GM12878 (cell line): ENCODE data around the gene PCDHA7. TPM values are rescaled to one million over a fixed set of nuclear protein-coding genes. Genes with fewer than 3 reads are reported as not detected.
"Not testable (repeated sequence)": the region's sequence is repeated elsewhere in the genome, so short reads cannot be mapped to it uniquely, and the experiment has no call there.

Experiments
- ATAC-seq: fragments of 200-7000 bp; cut with Tn5 transposase; 3 replicates; pipeline ENCODE4 v1.9.1; 2020; ENCODE audit warnings: mild to moderate bottlenecking, moderate library complexity
- BruUV-seq: library from RNA; stranded (reverse); fragments of 400-500 nt; replicated peaks from 2 replicates; lab custom pipeline; 2021; lab: Mats Ljungman, UMichigan
- CTCF ChIA-PET: fragments of 300-600 bp; sonication (Branson Sonifier 250); formaldehyde crosslinking; extraction: SDS; loops from one replicate; lab custom pipeline; 2021; ENCODE audit warnings: inconsistent platforms; lab: Yijun Ruan, JAX
- POLR2A ChIA-PET: fragments of 350-600 bp; formaldehyde crosslinking; extraction: SDS; loops from one replicate; lab custom pipeline; 2021; ENCODE audit warnings: inconsistent platforms; lab: Charles Lee
- RAD21 ChIA-PET: fragments of 300-600 bp; sonication (Branson Sonifier 250); formaldehyde crosslinking; loops from one replicate; lab custom pipeline; 2023; ENCODE audit warnings: antibody characterized with exemption; ENCODE audit not compliant: unreplicated experiment; lab: Charles Lee
- SMC1A ChIA-PET: fragments of 300-600 bp; sonication (Branson Sonifier 250); formaldehyde crosslinking; loops from one replicate; lab custom pipeline; 2023; ENCODE audit not compliant: unreplicated experiment, uncharacterized antibody; lab: Charles Lee
- DNase-seq: peaks from one replicate; pipeline ENCODE4 v3.0.0-alpha.2; 2011; ENCODE audit warnings: low read depth, low spot score
- FAIRE-seq: peaks from 3 replicates; lab custom pipeline; 2011; peaks lifted over from hg19 to GRCh38; lab: Jason Lieb, UNC
- H2AFZ ChIP-seq: 2 replicates; pipeline ENCODE4 v1.6.0; 2011; ENCODE audit warnings: low read depth, low read length, control low read depth; ENCODE audit not compliant: control insufficient read depth
- H3K27ac ChIP-seq: 2 replicates; pipeline ENCODE4 v1.5.1; 2011; ENCODE audit warnings: control low read depth; ENCODE audit not compliant: control insufficient read depth, insufficient read depth
- H3K27me3 ChIP-seq, 2 experiments: replicated peaks in 1 of 2; 2 replicates each; pipeline versions ENCODE4 v1.6.0 to v1.6.1; 2011; ENCODE audit warnings: low read length in 1 of 2; ENCODE audit not compliant: control insufficient read depth in 2 of 2, insufficient read depth in 2 of 2
- H3K36me3 ChIP-seq, 2 experiments: 2 replicates each; pipeline ENCODE4 v1.5.1; 2011; ENCODE audit warnings: low read length in 1 of 2; ENCODE audit not compliant: control insufficient read depth in 2 of 2, insufficient read depth in 2 of 2
- H3K4me1 ChIP-seq: 2 replicates; pipeline ENCODE4 v1.6.1; 2011; ENCODE audit warnings: mild to moderate bottlenecking, low read length, moderate library complexity, mixed read lengths; ENCODE audit not compliant: control insufficient read depth, insufficient read depth
- H3K4me2 ChIP-seq: 2 replicates; pipeline ENCODE4 v1.6.0; 2011; ENCODE audit warnings: control low read depth; ENCODE audit not compliant: control insufficient read depth, insufficient read depth
- H3K4me3 ChIP-seq: fragments of 200-600 bp; sonication (generic); 2 replicates; pipeline ENCODE4 v1.5.1; 2016
- H3K79me2 ChIP-seq: 2 replicates; pipeline ENCODE4 v1.6.0; 2011; ENCODE audit warnings: low read length; ENCODE audit not compliant: control insufficient read depth, insufficient read depth
- H3K9ac ChIP-seq: 2 replicates; pipeline ENCODE4 v1.8.0; 2011; ENCODE audit warnings: low read length, control low read depth, mixed read lengths; ENCODE audit not compliant: control insufficient read depth, insufficient read depth
- H3K9me3 ChIP-seq: replicated peaks from 3 replicates; pipeline ENCODE4 v1.5.1; 2011; ENCODE audit warnings: mild to moderate bottlenecking, low read length; ENCODE audit not compliant: control insufficient read depth, insufficient read depth
- H4K20me1 ChIP-seq: 2 replicates; pipeline ENCODE4 v1.6.0; 2011; ENCODE audit not compliant: control insufficient read depth, insufficient read depth
- DPF2 ChIP-seq: fragments of 450-650 bp; IDR thresholded peaks from 2 replicates; pipeline ENCODE4 v1.6.1; 2017; ENCODE audit warnings: mild to moderate bottlenecking
- EZH2 ChIP-seq: IDR thresholded peaks from 2 replicates; pipeline ENCODE4 v1.6.1; 2012; ENCODE audit warnings: low read depth, mild to moderate bottlenecking, control low read depth, inconsistent platforms, low read length, borderline replicate concordance; ENCODE audit not compliant: control insufficient read depth
- POU2F2 ChIP-seq: IDR thresholded peaks from 3 replicates; pipeline ENCODE4 v1.6.1; 2011; ENCODE audit warnings: low read depth, mild to moderate bottlenecking, low read length, borderline replicate concordance
- WGBS: methylation state at CpG from one replicate; pipeline ENCODE4 v1.1.6; 2016; ENCODE audit warnings: low lambda C conversion rate; ENCODE audit not compliant: insufficient replicate concordance, insufficient coverage; ENCODE audit errors: missing lambda C conversion rate; 5-methylcytosine and 5-hydroxymethylcytosine counted together
- in situ Hi-C: fragments of 300-500 bp; cut with MboI; formaldehyde crosslinking; loops from 9 replicates; pipeline ENCODE4 v1.14.3; 2018; ENCODE audit warnings: mixed read lengths
- intact Hi-C: fragments of 100-400 bp; cut with micrococcal nuclease; formaldehyde crosslinking; loops from one replicate; pipeline ENCODE4 v1.14.2; 2022; ENCODE audit not compliant: unreplicated experiment
- polyA plus RNA-seq, 11 experiments: library from polyadenylated mRNA; depleted of rRNA in 4 of 11; unstranded in 6 of 11; stranded (reverse) in 5 of 11; fragments of >200 nt; fragmentation: Nextera tagmentation in 4 of 11; fragmentation: Illumina TruSeq in 1 of 11; extraction: Ambion mirVana in 4 of 11; extraction: Trizol in 1 of 11; gene quantifications; 1 replicate in 1 of 11; 2 replicates in 10 of 11; pipeline versions ENCODE4 v1.2.1 to v1.2.3, GENCODE V29; 2011 to 2016; ENCODE audit warnings: inconsistent platforms in 2 of 11, missing spikeins in 2 of 11, low read depth in 1 of 11
- total RNA-seq, 4 experiments: library from RNA; depleted of rRNA in 3 of 4; stranded (reverse); fragments of >200 nt in 3 of 4; fragmentation: Illumina TruSeq in 1 of 4; extraction: Trizol in 1 of 4; gene quantifications; 2 replicates each; pipeline versions ENCODE4 v1.2.1 to v1.2.3, GENCODE V29; 2013 to 2021

The PCDHA7 gene
- total and polyA plus RNA-seq, 10 of the 15 experiments (the other 5 are each of a cell fraction or from before 2014, with no cell fraction given): 0.05 to 0.06 TPM; not detected in 8

DNA sequence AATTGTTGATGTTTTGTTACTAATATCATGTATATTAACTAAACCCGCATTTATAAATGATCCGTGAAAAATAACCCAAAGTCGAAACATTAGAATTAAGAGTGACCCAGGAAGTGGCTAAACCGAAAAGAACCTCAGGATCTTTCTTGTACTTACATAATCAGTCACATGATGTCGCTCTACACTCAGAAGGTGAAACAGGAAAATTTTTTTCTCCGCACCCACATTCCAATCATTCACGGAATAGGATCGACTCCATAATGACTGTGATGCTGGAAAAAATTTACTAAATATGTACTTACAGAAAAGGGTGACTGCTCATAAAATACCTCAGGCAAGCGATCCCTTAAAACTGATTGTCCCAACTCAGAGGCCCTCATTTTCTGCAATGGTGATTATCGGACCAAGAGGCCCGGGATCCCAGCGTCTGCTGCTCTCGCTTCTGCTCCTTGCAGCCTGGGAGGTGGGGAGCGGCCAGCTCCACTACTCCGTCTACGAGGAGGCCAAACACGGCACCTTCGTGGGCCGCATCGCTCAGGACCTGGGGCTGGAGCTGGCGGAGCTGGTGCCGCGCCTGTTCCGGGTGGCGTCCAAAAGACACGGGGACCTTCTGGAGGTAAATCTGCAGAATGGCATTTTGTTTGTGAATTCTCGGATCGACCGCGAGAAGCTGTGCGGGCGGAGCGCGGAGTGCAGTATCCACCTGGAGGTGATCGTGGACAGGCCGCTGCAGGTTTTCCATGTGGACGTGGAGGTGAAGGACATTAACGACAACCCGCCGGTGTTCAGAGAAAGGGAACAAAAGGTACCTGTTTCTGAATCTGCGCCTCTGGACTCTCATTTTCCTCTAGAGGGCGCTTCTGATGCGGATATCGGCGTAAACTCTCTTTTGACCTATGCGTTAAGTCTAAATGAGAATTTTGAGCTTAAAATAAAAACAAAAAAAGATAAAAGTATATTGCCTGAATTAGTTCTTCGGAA, 41.3 kb downstream of the PCDHA7 start, which contains the start of gene PCDHA12:
PCDHA12 (plus strand) TSS at position 224 of the 981 bp plus-strand sequence; CDS start at position 389, 165 bp downstream.
- BruUV-seq: no TSS peak
- no peaks in the 10 kb centered on the region for H4K20me1 ChIP-seq
- no peak within 1 kb of the TSS for H2AFZ ChIP-seq
- ChIA-PET CTCF (no interaction called here), POLR2A (no interaction called here), RAD21 (no interaction called here), SMC1A (no interaction called here)
- in situ Hi-C loops (no loop called here), intact Hi-C loops (no loop called here)
- FAIRE-seq (no peak), ATAC-seq (no peak), DNase-seq (no peak)
- H3K4me1 ChIP-seq: no peaks in the 10 kb centered on the region
- TF ChIP-seq POU2F2: no peak
- TF ChIP-seq DPF2: no peak
- no peak for TF ChIP-seq EZH2
- H3K9ac ChIP-seq: no peak within 1 kb of the TSS
- H3K27ac ChIP-seq: no peak within 1 kb of the TSS
- 58% methylated on average over 45 of the region's 47 CpGs for WGBS
- H3K9me3 ChIP-seq: no peaks in the 10 kb centered on the region; the same call in 2 of the 3 replicates
- no peaks in the 10 kb centered on the region for H3K27me3 ChIP-seq
- no peaks in the 10 kb centered on the region for H3K36me3 ChIP-seq
- H3K4me3 ChIP-seq: no peak within 1 kb of the TSS
- H3K4me2 ChIP-seq: no peak within 1 kb of the TSS
- H3K79me2 ChIP-seq: no peaks in the 10 kb centered on the region

DNA sequence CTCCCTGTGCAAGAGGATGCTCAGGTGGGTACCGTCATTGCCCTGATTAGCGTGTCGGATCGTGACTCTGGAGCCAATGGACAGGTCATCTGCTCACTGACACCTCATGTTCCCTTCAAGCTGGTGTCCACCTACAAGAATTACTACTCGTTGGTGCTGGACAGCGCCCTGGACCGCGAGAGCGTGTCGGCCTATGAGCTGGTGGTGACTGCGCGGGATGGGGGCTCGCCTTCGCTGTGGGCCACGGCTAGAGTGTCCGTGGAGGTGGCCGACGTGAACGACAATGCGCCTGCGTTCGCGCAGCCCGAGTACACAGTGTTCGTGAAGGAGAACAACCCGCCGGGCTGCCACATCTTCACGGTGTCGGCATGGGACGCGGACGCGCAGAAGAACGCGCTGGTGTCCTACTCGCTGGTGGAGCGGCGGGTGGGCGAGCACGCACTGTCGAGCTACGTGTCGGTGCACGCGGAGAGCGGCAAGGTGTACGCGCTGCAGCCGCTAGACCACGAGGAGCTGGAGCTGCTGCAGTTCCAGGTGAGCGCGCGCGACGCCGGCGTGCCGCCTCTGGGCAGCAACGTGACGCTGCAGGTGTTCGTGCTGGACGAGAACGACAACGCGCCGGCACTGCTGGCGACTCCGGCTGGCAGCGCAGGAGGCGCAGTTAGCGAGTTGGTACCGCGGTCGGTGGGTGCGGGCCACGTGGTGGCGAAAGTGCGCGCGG, 42.6 kb downstream of the PCDHA7 start:
- H4K20me1 ChIP-seq, POLR2A ChIA-PET, RAD21 ChIA-PET, H3K4me1 ChIP-seq, SMC1A ChIA-PET, DNase-seq, H3K4me2 ChIP-seq, H3K27ac ChIP-seq, H2AFZ ChIP-seq, H3K9me3 ChIP-seq, intact Hi-C loops, BruUV-seq, H3K36me3 ChIP-seq, H3K4me3 ChIP-seq, ATAC-seq, H3K9ac ChIP-seq, in situ Hi-C loops, H3K27me3 ChIP-seq, FAIRE-seq, CTCF ChIA-PET, H3K79me2 ChIP-seq: not testable (repeated sequence)
- 84% methylated on average over 41 of the region's 80 CpGs for WGBS
